ENCODE results near the gene KCNMA1.

- TF ChIP-seq PBX3 (IDR thresholded peaks at IDR 0.05; ENCODE audit: insufficient replicate concordance, low read depth, low read length) (no peak), RBBP5 (conservative IDR thresholded peaks at IDR 0.05) (no peak), NFYA (IDR thresholded peaks at IDR 0.05; ENCODE audit: borderline replicate concordance, low read depth, low read length) (no peak), BCL3 (IDR thresholded peaks at IDR 0.05; ENCODE audit: borderline replicate concordance, insufficient read depth, low read depth, low read length, poor library complexity, severe bottlenecking) (no peak), POLR2AphosphoS5 (IDR thresholded peaks at IDR 0.05; ENCODE audit: low read length) (no peak), SMAD1 (IDR thresholded peaks at IDR 0.05; ENCODE audit: low read depth, partially characterized antibody) (no peak), HDAC2 (IDR thresholded peaks at IDR 0.05) (no peak), CTCF (IDR thresholded peaks at IDR 0.05 in 2 of 3, conservative IDR thresholded peaks at IDR 0.05 in 1 of 3; ENCODE audit: control insufficient read depth in 2 of 3, extremely low read depth in 1 of 3, insufficient read depth in 1 of 3, low read depth in 3 of 3, low read length in 3 of 3) (no peak), RCOR1 (conservative IDR thresholded peaks at IDR 0.05; ENCODE audit: low read depth, low read length) (no peak), CREB1 (IDR thresholded peaks at IDR 0.05; ENCODE audit: low read depth) (no peak), ZNF274 (IDR thresholded peaks at IDR 0.05; ENCODE audit: insufficient read depth, insufficient read length) (no peak)
These were observed 44.2 kb upstream of the KCNMA1 start for GRCh38 chr10:77681839-77682238.
